Body of pancreas (tissue), 4 donors: ENCODE results near the gene CAMK2N2. TPM values are rescaled to one million over a fixed set of nuclear protein-coding genes. Genes with fewer than 3 reads are reported as not detected.

ENCODE experiments used
- ATAC-seq: fragments of 150-250 bp; one replicate; pipeline ENCODE4 v1.9.1; 2016
- DNase-seq, 4 donors: peaks; one replicate each; pipeline ENCODE4 v3.0.0-alpha.2; 2019
- H3K27ac ChIP-seq, 4 donors: fragments of 200-600 bp; sonication (generic); 1 replicate in 3 of 4; 2 replicates in 1 of 4; pipeline versions ENCODE4 v1.5.1 to v1.6.1; 2016 to 2019; ENCODE audit warnings: mild to moderate bottlenecking in 1 of 4, mixed read lengths in 1 of 4, moderate library complexity in 1 of 4
- H3K27me3 ChIP-seq, 2 donors: fragments of 200-600 bp; sonication (generic); one replicate each; pipeline ENCODE4 v1.6.0; 2016; ENCODE audit warnings: mild to moderate bottlenecking in 1 of 2
- H3K36me3 ChIP-seq, 2 donors: fragments of 200-600 bp; sonication (generic); replicated peaks in 1 of 2; 2 replicates each; pipeline ENCODE4 v1.5.1; 2016; ENCODE audit warnings: low read depth in 2 of 2; ENCODE audit not compliant: insufficient read depth in 1 of 2
- H3K4me1 ChIP-seq: fragments of 200-600 bp; sonication (generic); one replicate; pipeline ENCODE4 v1.6.0; 2016
- H3K4me3 ChIP-seq, 2 donors: fragments of 200-600 bp; sonication (generic); 1 replicate in 1 of 2; 2 replicates in 1 of 2; pipeline ENCODE4 v1.5.1; 2016 to 2019
- H3K9me3 ChIP-seq, 3 donors: fragments of 200-600 bp; sonication (generic); 1 replicate in 2 of 3; 2 replicates in 1 of 3; pipeline ENCODE4 v1.5.1; 2016
- CTCF ChIP-seq, 7 experiments: fragments of 450-650 bp in 4 of 7; fragments of 200-600 bp in 3 of 7; sonication (generic) in 3 of 7; IDR thresholded peaks; one replicate each; pipeline ENCODE4 v1.5.1; 2016 to 2019; ENCODE audit warnings: antibody characterized with exemption in 7 of 7
- POLR2A ChIP-seq, 3 donors: fragments of 450-650 bp; IDR thresholded peaks; one replicate each; pipeline ENCODE4 v1.6.1; 2016; ENCODE audit warnings: antibody characterized with exemption in 3 of 3, mild to moderate bottlenecking in 2 of 3
- WGBS, 2 donors: methylation state at CpG; one replicate each; pipeline ENCODE4 v1.1.5; 2017; 5-methylcytosine and 5-hydroxymethylcytosine counted together
- intact Hi-C: fragments of 100-400 bp; cut with DNase I; formaldehyde crosslinking; loops from one replicate; pipeline ENCODE4 v1.15.1; 2023
- total RNA-seq, 2 donors: library from RNA; depleted of rRNA; stranded (reverse); fragments of >200 nt; gene quantifications; one replicate each; pipeline ENCODE4 v1.1.0, GENCODE V29; 2016

Gene CAMK2N2
- total RNA-seq, 2 donors from 2014 or later = 1.6 to 1.8 TPM

GRCh38 chr3:184259396-184259877 lies 1.9 kb downstream of the CAMK2N2 start:
- intact Hi-C loops = no loop called here
- Histone ChIP-seq H3K27me3 (no peaks in the 10 kb centered on the region), H3K9me3 (no peaks in the 10 kb centered on the region), H3K4me3 (no peak overlapping the region), H3K36me3 (no peaks in the 10 kb centered on the region), H3K27ac (no peak overlapping the region), H3K4me1 (peaks cover 30% of the 10 kb centered on the region)
- ATAC-seq (no peak), DNase-seq (no peak)
- 17 to 60% methylated on average over 5 to 24 of the region's 28 CpGs for WGBS, 2 donors
- TF ChIP-seq POLR2A (IDR thresholded peaks at IDR 0.05) = no peak
- TF ChIP-seq CTCF (IDR thresholded peaks at IDR 0.05) = no peak

DNA sequence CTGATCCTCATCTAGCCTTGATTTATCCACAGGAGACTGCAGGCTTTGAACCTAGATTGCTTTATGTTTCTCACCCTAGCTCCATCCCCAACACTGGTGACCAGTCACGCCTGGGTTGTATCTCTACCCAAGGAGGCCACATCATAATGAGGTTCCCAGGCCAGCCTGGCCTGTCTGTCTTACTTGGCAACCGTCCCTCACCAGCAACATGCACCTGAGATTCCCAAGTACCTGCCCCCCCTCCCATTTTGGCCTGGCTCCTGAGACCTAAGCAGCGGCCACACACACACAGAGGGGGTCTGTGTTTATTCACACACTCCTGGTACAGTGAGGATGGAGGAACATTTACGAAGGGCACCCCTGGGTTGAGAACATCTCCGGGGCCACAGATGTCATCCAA lies 2.4 kb downstream of the CAMK2N2 start:
- ATAC-seq (no peak), DNase-seq (no peak)
- no peak overlapping the region for H3K4me3 ChIP-seq
- peaks cover 30% of the 10 kb centered on the region for H3K4me1 ChIP-seq
- no peaks in the 10 kb centered on the region for H3K36me3 ChIP-seq
- intact Hi-C loops = no loop called here
- no peaks in the 10 kb centered on the region for H3K27me3 ChIP-seq
- WGBS, 2 donors = 81 to 83% methylated on average over 3 to 5 of the region's 5 CpGs
- no peak for TF ChIP-seq POLR2A (IDR thresholded peaks at IDR 0.05)
- H3K9me3 ChIP-seq = no peaks in the 10 kb centered on the region
- H3K27ac ChIP-seq = no peak overlapping the region

DNA sequence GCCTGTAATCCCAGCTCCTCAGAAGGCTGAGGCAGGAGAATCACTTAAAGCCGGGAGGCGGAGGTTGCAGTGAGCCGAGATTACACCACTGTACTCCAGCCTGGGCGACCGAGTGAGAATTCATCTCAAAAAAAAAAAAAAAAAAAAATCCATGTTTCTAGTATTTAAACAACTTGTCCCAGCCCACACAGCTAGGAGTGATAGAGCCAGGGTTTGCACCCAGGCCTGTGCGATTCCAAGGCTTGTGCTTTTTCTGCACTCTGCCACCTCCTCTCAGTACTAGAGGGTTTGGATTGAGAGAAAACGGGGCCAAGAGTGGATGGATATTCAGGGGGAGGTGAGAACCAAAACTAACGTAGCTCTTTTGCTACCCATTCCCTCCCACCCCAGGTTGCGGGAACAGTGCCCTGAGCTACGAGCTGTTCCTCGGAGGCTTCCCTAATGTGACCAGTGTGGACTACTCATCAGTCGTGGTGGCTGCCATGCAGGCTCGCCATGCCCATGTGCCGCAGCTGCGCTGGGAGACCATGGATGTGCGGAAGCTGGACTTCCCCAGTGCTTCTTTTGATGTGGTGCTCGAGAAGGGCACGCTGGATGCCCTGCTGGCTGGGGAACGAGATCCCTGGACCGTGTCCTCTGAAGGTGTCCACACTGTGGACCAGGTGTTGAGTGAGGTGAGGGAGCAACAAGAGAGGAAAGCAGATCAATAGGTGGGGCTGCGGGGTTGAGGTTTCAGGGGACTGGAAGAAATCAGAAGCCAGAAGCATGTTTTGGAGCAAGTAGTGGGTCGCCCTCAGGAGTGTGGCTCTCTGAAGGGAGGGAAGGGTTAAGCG lies 4.1 kb downstream of the CAMK2N2 start:
- Histone ChIP-seq H3K9me3 (no peaks in the 10 kb centered on the region), H3K36me3 (no peaks in the 10 kb centered on the region), H3K27ac (no peak overlapping the region), H3K4me1 (peaks cover 22% of the 10 kb centered on the region), H3K27me3 (no peaks in the 10 kb centered on the region), H3K4me3 (no peak overlapping the region)
- intact Hi-C loops = no loop called here
- no peak for DNase-seq
- WGBS, 2 donors = 88 to 92% methylated on average over 22 to 23 of the region's 23 CpGs
- TF ChIP-seq POLR2A (IDR thresholded peaks at IDR 0.05) (no peak), CTCF (IDR thresholded peaks at IDR 0.05) (no peak)
- no peak for ATAC-seq

- H3K27ac ChIP-seq = no peak overlapping the region
- 85 to 91% methylated on average over 2 to 3 of the region's 3 CpGs for WGBS, 2 donors
- no peak for DNase-seq
These were observed 5.9 kb downstream of the CAMK2N2 start for GRCh38 chr3:184255291-184256039.

More at GRCh38 chr3:184255291-184256039, 5.9 kb downstream of the CAMK2N2 start:
- no peaks in the 10 kb centered on the region for H3K9me3 ChIP-seq
- H3K4me1 ChIP-seq = peaks cover 10% of the 10 kb centered on the region
- no peaks in the 10 kb centered on the region for H3K27me3 ChIP-seq
- TF ChIP-seq POLR2A (IDR thresholded peaks at IDR 0.05) (no peak), CTCF (IDR thresholded peaks at IDR 0.05) (no peak)
- intact Hi-C loops = no loop called here
- no peak overlapping the region for H3K4me3 ChIP-seq
- no peaks in the 10 kb centered on the region for H3K36me3 ChIP-seq
- ATAC-seq = no peak
